Right lobe of liver (tissue), 4 donors: ENCODE results near the gene ARHGAP29.

Source experiments
- CTCF ChIP-seq, 4 donors: fragments of 200-600 bp in 3 of 4; fragments of 450-650 bp in 1 of 4; IDR thresholded peaks; one replicate each; pipeline versions ENCODE4 v1.5.1 to v1.8.0; 2016 to 2022; ENCODE audit warnings: antibody characterized with exemption in 4 of 4, mild to moderate bottlenecking in 2 of 4
- POLR2A ChIP-seq: fragments of 450-650 bp; IDR thresholded peaks from one replicate; pipeline ENCODE4 v1.6.1; 2017; ENCODE audit warnings: antibody characterized with exemption, mild to moderate bottlenecking
- donor health status: DM: no; HTN: no; CAD: no.
- donor health status: DM: no; HTN: no; CAD: no.
- donor health status: DM: no; HTN: yes; CAD: no.

GRCh38 chr1:94156096-94156625 is 81.2 kb downstream of the ARHGAP29 start:
- TF ChIP-seq CTCF (IDR thresholded peaks at IDR 0.05): no peak
- no peak for TF ChIP-seq POLR2A
